Smooth muscle cell (in vitro differentiated cells): ENCODE measurements around the gene MYBPC1. TPM values are rescaled to one million over a fixed set of nuclear protein-coding genes. Genes with fewer than 3 reads are reported as not detected.

Experiments used
- DNase-seq: peaks from one replicate; lab custom pipeline; 2025; ENCODE audit not compliant: unreplicated experiment; lab: John Stamatoyannopoulos, UW
- H2AFZ ChIP-seq: fragments of 200-600 bp; sonication (generic); 2 replicates; pipeline ENCODE4 v1.6.0; 2016; ENCODE audit warnings: antibody characterized with exemption, low read depth, mild to moderate bottlenecking
- H3F3A ChIP-seq: fragments of 200-600 bp; sonication (generic); 2 replicates; pipeline ENCODE4 v1.6.0; 2017; ENCODE audit warnings: antibody characterized with exemption, low read depth
- H3K27ac ChIP-seq: fragments of 200-600 bp; sonication (generic); 2 replicates; pipeline ENCODE4 v1.5.1; 2016; ENCODE audit warnings: low read depth, mild to moderate bottlenecking
- H3K27me3 ChIP-seq: fragments of 200-600 bp; sonication (generic); 2 replicates; pipeline ENCODE4 v1.6.1; 2016; ENCODE audit warnings: low read depth, mild to moderate bottlenecking
- H3K36me3 ChIP-seq: fragments of 200-600 bp; sonication (generic); 2 replicates; pipeline ENCODE4 v1.5.1; 2016; ENCODE audit warnings: low read depth
- H3K4me1 ChIP-seq: fragments of 200-600 bp; sonication (generic); 2 replicates; pipeline ENCODE4 v1.5.1; 2016; ENCODE audit warnings: low read depth
- H3K4me2 ChIP-seq: fragments of 200-600 bp; sonication (generic); 2 replicates; pipeline ENCODE4 v1.6.0; 2016; ENCODE audit warnings: mild to moderate bottlenecking
- H3K4me3 ChIP-seq: fragments of 200-600 bp; sonication (generic); 2 replicates; pipeline ENCODE4 v1.5.1; 2016; ENCODE audit warnings: mild to moderate bottlenecking
- H3K79me2 ChIP-seq: fragments of 200-600 bp; sonication (generic); 2 replicates; pipeline ENCODE4 v1.6.0; 2016; ENCODE audit warnings: low read depth, mild to moderate bottlenecking
- H3K9ac ChIP-seq: fragments of 200-600 bp; sonication (generic); 2 replicates; pipeline ENCODE4 v1.6.0; 2016; ENCODE audit warnings: low read depth
- H3K9me3 ChIP-seq: fragments of 200-600 bp; sonication (generic); replicated peaks from 2 replicates; pipeline ENCODE4 v1.5.1; 2016; ENCODE audit warnings: low read depth
- H4K20me1 ChIP-seq: fragments of 200-600 bp; sonication (generic); 2 replicates; pipeline ENCODE4 v1.6.0; 2016; ENCODE audit warnings: low read depth
- CTCF ChIP-seq: fragments of 200-600 bp; sonication (generic); IDR thresholded peaks from 2 replicates; pipeline ENCODE4 v1.5.1; 2017; ENCODE audit warnings: borderline replicate concordance, mild to moderate bottlenecking, antibody characterized with exemption; ENCODE audit not compliant: insufficient read depth, poor library complexity, severe bottlenecking
- WGBS: methylation state at CpG from one replicate; pipeline ENCODE4 v1.1.7; 2016; ENCODE audit warnings: low lambda C conversion rate; 5-methylcytosine and 5-hydroxymethylcytosine counted together
- polyA plus RNA-seq: library from polyadenylated mRNA; unstranded; fragments of >200 nt; fragmentation: Nextera tagmentation; extraction: Ambion mirVana; gene quantifications from 2 replicates; pipeline ENCODE4 v1.2.1, GENCODE V29; 2016
- total RNA-seq: library from RNA; depleted of rRNA; stranded (reverse); fragments of >200 nt; gene quantifications from 2 replicates; pipeline ENCODE4 v1.2.3, GENCODE V29; 2014

The MYBPC1 gene
- total and polyA plus RNA-seq, 2 experiments from 2014 or later, result not detected

- no peak overlapping the region for H3K4me3 ChIP-seq
- 83% methylated on average over 3 of the region's 3 CpGs for WGBS
- no peak for DNase-seq
- no peaks in the 10 kb centered on the region for H3K4me1 ChIP-seq
- no peaks in the 10 kb centered on the region for H3K27me3 ChIP-seq
- no peak for TF ChIP-seq CTCF
- no peak overlapping the region for H2AFZ ChIP-seq
- no peaks in the 10 kb centered on the region for H3K9me3 ChIP-seq
- no peak overlapping the region for H3K27ac ChIP-seq
- H3F3A ChIP-seq, result no peaks in the 10 kb centered on the region
- no peak overlapping the region for H3K4me2 ChIP-seq
- no peaks in the 10 kb centered on the region for H3K79me2 ChIP-seq
- H4K20me1 ChIP-seq, result no peaks in the 10 kb centered on the region
- no peaks in the 10 kb centered on the region for H3K36me3 ChIP-seq
- H3K9ac ChIP-seq, result no peak overlapping the region
Measured at GRCh38 chr12:101590383-101590782, 4.4 kb upstream of the MYBPC1 start.

- no peaks in the 10 kb centered on the region for H3K4me1 ChIP-seq
Measured at GRCh38 chr12:101591781-101592180, 3.0 kb upstream of the MYBPC1 start.

GRCh38 chr12:101592448-101592847 is 2.3 kb upstream of the MYBPC1 start:
- Histone ChIP-seq H3K4me3 (no peak overlapping the region), H3K9ac (no peak overlapping the region), H3K27me3 (no peaks in the 10 kb centered on the region), H3F3A (no peaks in the 10 kb centered on the region), H2AFZ (no peak overlapping the region), H3K4me2 (no peak overlapping the region), H3K27ac (no peak overlapping the region), H3K4me1 (no peaks in the 10 kb centered on the region), H3K9me3 (no peaks in the 10 kb centered on the region), H3K36me3 (no peaks in the 10 kb centered on the region), H4K20me1 (no peaks in the 10 kb centered on the region), H3K79me2 (no peaks in the 10 kb centered on the region)
- no peak for TF ChIP-seq CTCF
- WGBS, result 85% methylated on average over 2 of the region's 2 CpGs
- no peak for DNase-seq

More at GRCh38 chr12:101591781-101592180, 3.0 kb upstream of the MYBPC1 start:
- TF ChIP-seq CTCF, result no peak
- Histone ChIP-seq H3K9ac (no peak overlapping the region), H3K79me2 (no peaks in the 10 kb centered on the region), H3K27me3 (no peaks in the 10 kb centered on the region), H3F3A (no peaks in the 10 kb centered on the region), H3K9me3 (no peaks in the 10 kb centered on the region), H3K36me3 (no peaks in the 10 kb centered on the region), H3K27ac (no peak overlapping the region), H2AFZ (no peak overlapping the region), H3K4me3 (no peak overlapping the region), H4K20me1 (no peaks in the 10 kb centered on the region), H3K4me2 (no peak overlapping the region)
- no peak for DNase-seq

GRCh38 chr12:101592921-101593320 is 1.9 kb upstream of the MYBPC1 start:
- Histone ChIP-seq H3K4me3 (no peak overlapping the region), H3K9ac (no peak overlapping the region), H3F3A (no peaks in the 10 kb centered on the region), H3K4me2 (no peak overlapping the region), H3K36me3 (no peaks in the 10 kb centered on the region), H3K27me3 (no peaks in the 10 kb centered on the region), H3K4me1 (no peaks in the 10 kb centered on the region), H3K27ac (no peak overlapping the region), H3K9me3 (no peaks in the 10 kb centered on the region), H4K20me1 (no peaks in the 10 kb centered on the region), H3K79me2 (no peaks in the 10 kb centered on the region), H2AFZ (no peak overlapping the region)
- WGBS, result 82% methylated on average over 4 of the region's 4 CpGs
- DNase-seq, result no peak
- no peak for TF ChIP-seq CTCF
